DOHH2 (cell line): Measurements from ENCODE around the gene UNC5A.

Experiments
- EZH2phosphoT487 ChIP-seq: fragments of 200-600 bp; sonication (generic); IDR thresholded peaks from 2 replicates; pipeline ENCODE4 v1.6.1; 2017; ENCODE audit warnings: borderline replicate concordance, mild to moderate bottlenecking, antibody characterized with exemption, low read length, moderate library complexity, mixed read lengths
- TF ChIP-seq, protein P1 (sequence below): fragments of 200-600 bp; sonication (generic); IDR thresholded peaks from one replicate; pipeline ENCODE4 v1.5.1; 2014; ENCODE audit warnings: antibody characterized with exemption, mild to moderate bottlenecking, low read depth, low read length; ENCODE audit not compliant: poor library complexity, severe bottlenecking

DNA sequence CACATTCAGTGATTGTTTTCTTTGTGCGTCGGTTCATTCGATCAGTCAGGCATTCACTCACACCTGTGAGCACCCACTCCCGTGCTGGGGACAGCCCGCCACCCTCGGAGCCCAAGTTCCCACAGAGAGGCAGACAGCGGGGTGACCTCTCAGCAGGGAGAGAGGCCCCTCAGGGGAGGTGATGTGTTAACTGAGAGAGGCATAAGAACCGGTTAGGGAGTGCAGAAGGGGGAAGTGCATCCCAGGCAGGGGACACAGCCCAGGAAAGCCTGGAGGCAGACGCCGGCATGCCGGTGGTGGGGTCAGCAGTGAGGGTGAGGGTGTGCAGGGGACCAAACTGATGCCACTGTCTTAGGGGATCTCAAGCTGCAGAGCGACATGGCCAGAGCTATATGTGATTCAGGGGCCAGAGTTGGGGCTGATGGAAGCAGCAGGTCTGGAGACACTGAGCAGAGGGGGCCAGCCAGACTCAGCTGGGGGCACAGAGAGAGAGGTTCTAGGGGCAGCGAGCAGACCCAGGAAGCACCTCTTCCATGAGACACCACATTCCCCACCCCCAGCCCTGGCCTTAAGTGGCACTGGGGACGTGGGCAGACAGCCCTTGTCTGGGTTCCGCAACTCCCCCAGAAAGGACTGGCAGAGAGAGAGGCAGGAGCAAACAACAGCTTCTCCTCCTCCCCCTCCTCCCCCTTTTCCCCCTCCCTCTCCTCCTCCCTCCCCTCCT is 52.8 kb downstream of the UNC5A start:
- TF ChIP-seq, protein P1, sequence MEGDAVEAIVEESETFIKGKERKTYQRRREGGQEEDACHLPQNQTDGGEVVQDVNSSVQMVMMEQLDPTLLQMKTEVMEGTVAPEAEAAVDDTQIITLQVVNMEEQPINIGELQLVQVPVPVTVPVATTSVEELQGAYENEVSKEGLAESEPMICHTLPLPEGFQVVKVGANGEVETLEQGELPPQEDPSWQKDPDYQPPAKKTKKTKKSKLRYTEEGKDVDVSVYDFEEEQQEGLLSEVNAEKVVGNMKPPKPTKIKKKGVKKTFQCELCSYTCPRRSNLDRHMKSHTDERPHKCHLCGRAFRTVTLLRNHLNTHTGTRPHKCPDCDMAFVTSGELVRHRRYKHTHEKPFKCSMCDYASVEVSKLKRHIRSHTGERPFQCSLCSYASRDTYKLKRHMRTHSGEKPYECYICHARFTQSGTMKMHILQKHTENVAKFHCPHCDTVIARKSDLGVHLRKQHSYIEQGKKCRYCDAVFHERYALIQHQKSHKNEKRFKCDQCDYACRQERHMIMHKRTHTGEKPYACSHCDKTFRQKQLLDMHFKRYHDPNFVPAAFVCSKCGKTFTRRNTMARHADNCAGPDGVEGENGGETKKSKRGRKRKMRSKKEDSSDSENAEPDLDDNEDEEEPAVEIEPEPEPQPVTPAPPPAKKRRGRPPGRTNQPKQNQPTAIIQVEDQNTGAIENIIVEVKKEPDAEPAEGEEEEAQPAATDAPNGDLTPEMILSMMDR = no peak
- no peak for TF ChIP-seq EZH2phosphoT487
